ENCODE measurements around the gene R3HDM1.
A peak's percentile ranks its signal among the peaks of the same experiment; 100 is the strongest.
"Not testable (repeated sequence)": the region's sequence is repeated elsewhere in the genome, so short reads cannot be mapped to it uniquely, and the experiment has no call there.

R3HDM1 gene

GRCh38 chr2:135694711-135695110 is 163.4 kb downstream of the R3HDM1 start:
- no peak for TF ChIP-seq CTCF (IDR thresholded peaks at IDR 0.05; ENCODE audit: control insufficient read depth, insufficient read depth, low read depth, low read length, missing control alignments)
- no peak overlapping the region for H3K4me3 ChIP-seq (ENCODE audit: control insufficient read depth, low read depth, low read length)
- DNase-seq (ENCODE audit: low read depth): no peak

DNA sequence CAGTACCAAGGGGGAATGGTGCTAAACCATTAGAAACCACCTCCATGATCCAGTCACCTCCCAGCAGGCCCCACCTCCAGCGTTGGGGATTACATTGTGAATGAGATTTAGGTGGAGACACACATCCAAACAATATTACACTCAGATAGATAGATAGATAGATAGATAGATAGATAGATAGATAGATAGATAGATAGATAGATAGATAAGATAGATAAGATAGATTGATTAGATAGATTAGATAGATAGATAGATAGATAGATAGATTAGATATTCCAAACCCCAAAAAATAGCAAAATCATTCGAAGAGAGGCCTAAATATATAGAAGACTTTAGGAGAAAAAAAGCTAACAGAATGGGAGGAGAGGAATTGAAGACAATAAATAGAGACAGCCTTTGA is 167.6 kb downstream of the R3HDM1 start:
- H3K4me3 ChIP-seq (ENCODE audit: control insufficient read depth, low read depth, low read length): no peak overlapping the region
- no peak for TF ChIP-seq CTCF (IDR thresholded peaks at IDR 0.05; ENCODE audit: control insufficient read depth, insufficient read depth, low read depth, low read length, missing control alignments)
- no peak for DNase-seq (ENCODE audit: low read depth)

GRCh38 chr2:135701442-135701841 is 170.2 kb downstream of the R3HDM1 start:
- peak; percentile 64 for DNase-seq (ENCODE audit: low read depth)
- no peak overlapping the region for H3K4me3 ChIP-seq (ENCODE audit: control insufficient read depth, low read depth, low read length)
- no peak for TF ChIP-seq CTCF (IDR thresholded peaks at IDR 0.05; ENCODE audit: control insufficient read depth, insufficient read depth, low read depth, low read length, missing control alignments)

DNA sequence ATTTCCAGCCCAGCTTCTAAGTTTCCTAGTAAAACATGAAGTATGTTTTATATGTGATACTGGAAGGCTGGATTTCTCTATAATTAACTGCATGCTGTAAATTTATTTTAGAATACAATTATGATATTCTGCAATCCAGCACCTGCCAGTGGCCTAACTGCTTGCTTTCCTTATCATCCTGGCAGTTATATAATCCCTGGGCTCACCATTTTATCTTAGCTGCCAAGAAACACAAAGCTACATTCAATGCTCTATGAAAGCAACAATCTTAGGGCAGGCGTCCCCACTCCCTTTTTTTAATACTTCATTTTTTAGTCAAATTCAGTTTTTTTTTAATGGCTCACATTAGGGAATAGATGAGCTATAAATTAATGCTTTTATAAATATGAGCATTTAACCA is 172.0 kb downstream of the R3HDM1 start:
- no peak for DNase-seq (ENCODE audit: low read depth)
- H3K4me3 ChIP-seq (ENCODE audit: control insufficient read depth, low read depth, low read length): no peak overlapping the region
- TF ChIP-seq CTCF (IDR thresholded peaks at IDR 0.05; ENCODE audit: control insufficient read depth, insufficient read depth, low read depth, low read length, missing control alignments): no peak

DNA sequence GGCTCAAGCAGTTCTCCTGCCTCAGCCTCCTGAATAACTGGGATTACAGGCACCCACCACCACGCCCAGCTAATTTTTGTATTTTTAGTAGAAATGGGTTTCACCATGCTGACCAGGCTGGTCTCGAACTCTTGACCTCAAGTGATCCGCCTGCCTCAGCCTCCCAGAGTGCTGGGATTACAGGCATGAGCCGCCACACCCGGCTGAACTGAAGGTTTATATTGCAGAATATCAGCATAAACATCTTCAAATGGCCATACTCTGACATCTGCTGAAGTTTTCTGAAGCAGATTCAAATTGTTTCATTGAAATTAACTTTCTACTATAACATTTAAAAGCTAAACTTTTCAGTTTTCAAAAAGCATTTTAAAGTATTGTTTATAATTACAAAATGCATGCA is 172.8 kb downstream of the R3HDM1 start:
- not testable (repeated sequence) for DNase-seq (ENCODE audit: low read depth); H3K4me3 ChIP-seq (ENCODE audit: control insufficient read depth, low read depth, low read length)

- TF ChIP-seq CTCF (IDR thresholded peaks at IDR 0.05; ENCODE audit: control insufficient read depth, insufficient read depth, low read depth, low read length, missing control alignments): no peak
- no peak for DNase-seq (ENCODE audit: low read depth)
- H3K4me3 ChIP-seq (ENCODE audit: control insufficient read depth, low read depth, low read length): no peak overlapping the region
Observed at GRCh38 chr2:135708159-135708558, 176.9 kb downstream of the R3HDM1 start.

DNA sequence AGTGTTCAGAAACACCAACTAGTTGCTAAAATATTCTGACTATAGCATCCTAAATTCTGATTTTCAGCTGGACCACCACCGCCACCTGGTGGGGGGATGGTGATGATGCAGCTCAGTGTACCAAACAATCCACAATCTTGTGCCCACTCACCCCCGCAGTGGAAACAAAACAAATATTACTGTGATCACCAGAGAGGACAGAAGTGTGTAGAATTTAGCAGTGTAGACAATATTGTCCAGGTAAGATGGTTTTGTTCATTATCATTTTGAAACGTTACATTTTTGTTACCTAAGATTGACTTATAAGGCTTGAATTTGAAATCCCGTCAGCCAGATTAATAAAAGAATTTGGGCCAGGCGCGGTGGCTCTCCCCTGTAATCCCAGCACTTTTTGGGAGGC is 178.7 kb downstream of the R3HDM1 start:
- TF ChIP-seq CTCF (IDR thresholded peaks at IDR 0.05; ENCODE audit: control insufficient read depth, insufficient read depth, low read depth, low read length, missing control alignments): peak; percentile 92
- no peak for DNase-seq (ENCODE audit: low read depth)
- H3K4me3 ChIP-seq (ENCODE audit: control insufficient read depth, low read depth, low read length): no peak overlapping the region

DNA sequence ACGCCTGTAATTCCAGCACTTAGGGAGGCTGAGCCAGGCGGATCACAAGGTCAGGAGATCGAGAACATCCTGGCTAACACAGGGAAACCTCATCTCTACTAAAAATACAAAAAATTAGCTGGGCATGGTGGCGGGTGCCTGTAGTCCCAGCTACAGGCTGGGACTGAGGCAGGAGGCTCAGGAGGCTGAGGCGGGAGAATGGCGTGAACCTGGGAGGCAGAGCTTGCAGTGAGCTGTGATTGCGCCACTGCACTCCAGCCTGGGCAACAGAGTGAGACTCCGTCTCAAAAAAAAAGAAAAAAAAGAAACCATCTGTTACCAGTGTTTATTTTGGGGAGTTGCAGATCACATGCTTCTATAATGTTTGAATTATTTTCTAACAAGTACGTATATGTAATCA is 183.8 kb downstream of the R3HDM1 start:
- H3K4me3 ChIP-seq (ENCODE audit: control insufficient read depth, low read depth, low read length); DNase-seq (ENCODE audit: low read depth): not testable (repeated sequence)
